GM19463 (cell line): Measurements from ENCODE around the gene MAP7D3.
A peak's percentile ranks its signal among the peaks of the same experiment; 100 is the strongest.
"Not testable (repeated sequence)": the region's sequence is repeated elsewhere in the genome, so short reads cannot be mapped to it uniquely, and the experiment has no call there.

ENCODE experiments used
- ATAC-seq: cut with Tn5 transposase; IDR thresholded peaks from one replicate; pipeline ENCODE4 v1.9.1; 2021; ENCODE audit warnings: mild to moderate bottlenecking, moderate library complexity; ENCODE audit not compliant: unreplicated experiment

MAP7D3 gene, protein sequence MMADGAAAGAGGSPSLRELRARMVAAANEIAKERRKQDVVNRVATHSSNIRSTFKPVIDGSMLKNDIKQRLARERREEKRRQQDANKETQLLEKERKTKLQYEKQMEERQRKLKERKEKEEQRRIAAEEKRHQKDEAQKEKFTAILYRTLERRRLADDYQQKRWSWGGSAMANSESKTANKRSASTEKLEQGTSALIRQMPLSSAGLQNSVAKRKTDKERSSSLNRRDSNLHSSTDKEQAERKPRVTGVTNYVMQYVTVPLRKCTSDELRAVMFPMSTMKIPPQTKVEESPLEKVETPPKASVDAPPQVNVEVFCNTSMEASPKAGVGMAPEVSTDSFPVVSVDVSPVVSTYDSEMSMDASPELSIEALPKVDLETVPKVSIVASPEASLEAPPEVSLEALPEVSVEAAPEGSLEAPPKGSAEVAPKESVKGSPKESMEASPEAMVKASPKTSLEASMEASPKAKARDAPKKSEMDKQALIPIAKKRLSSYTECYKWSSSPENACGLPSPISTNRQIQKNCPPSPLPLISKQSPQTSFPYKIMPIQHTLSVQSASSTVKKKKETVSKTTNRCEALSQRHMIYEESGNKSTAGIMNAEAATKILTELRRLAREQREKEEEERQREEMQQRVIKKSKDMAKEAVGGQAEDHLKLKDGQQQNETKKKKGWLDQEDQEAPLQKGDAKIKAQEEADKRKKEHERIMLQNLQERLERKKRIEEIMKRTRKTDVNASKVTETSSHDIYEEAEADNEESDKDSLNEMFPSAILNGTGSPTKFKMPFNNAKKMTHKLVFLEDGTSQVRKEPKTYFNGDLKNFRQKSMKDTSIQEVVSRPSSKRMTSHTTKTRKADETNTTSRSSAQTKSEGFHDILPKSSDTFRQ

DNA sequence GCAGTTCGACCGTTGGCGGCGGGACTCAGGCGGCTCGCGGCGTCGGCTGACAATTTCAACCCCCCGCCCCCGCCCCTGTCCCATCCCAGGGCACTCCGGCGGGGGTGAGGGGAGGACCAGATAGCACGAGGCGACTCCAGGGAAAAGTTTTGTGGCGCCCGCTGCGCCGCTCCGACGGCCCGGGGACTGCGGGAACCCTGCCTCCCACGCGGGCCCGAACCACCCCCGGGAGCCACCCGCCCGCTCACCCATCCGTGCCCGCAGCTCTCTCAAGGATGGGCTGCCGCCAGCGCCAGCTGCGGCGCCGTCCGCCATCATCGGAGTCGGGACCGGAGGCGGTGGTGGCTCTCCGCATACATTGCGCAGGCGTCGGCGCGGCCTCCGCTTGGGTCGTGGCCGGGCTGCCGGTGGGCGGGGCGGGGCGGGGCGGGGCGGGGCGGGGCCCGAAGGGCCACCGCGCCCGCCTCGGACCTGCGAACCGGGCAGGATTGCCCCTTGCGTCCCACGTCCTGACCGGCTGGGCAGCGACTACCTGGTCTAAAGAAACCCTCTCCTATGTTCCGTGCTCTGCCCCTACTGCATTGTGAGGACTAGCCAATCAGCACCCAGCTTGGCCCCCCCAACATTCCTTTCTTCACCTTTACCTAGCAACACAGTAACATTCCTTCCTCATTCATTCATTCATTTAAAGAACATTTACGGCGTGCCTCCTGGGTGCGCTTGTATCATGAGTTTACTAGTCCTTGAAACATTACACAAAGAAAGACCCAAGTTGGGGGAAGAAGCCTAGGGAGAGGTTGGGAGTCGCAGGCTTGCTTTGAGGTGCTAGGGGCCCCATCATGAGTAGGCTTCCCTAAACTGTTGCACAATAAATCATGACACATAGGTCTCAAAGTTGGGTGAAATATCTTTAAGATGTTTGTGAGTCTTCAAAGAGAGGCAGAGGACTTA is at the start of gene MAP7D3:
MAP7D3 (minus strand) TSS at position 360 of the 951 bp plus-strand sequence; CDS start at position 318, 42 bp downstream.
- ATAC-seq = peak; percentile 87

DNA sequence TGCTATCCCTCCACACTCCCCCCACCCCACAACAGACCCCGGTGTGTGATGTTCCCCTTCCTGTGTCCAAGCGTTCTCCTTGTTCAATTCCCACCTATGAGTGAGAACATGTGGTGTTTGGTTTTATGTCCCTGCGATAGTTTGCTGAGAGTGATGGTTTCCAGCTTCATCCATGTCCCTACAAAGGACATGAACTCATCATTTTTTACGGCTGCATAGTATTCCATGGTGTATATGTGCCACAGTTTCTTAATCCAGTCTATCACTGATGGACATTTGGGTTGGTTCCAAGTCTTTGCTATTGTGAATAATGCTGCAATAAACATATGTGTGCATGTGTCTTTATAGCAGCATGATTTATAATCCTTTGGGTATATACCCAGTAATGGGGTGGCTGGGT is 49.5 kb upstream of the MAP7D3 start, which contains the start of gene ADGRG4:
ADGRG4 (plus strand) TSS at position 243 of the 400 bp plus-strand sequence. CDS start 7,815 bp downstream, outside the sequence.
- not testable (repeated sequence) for ATAC-seq

DNA sequence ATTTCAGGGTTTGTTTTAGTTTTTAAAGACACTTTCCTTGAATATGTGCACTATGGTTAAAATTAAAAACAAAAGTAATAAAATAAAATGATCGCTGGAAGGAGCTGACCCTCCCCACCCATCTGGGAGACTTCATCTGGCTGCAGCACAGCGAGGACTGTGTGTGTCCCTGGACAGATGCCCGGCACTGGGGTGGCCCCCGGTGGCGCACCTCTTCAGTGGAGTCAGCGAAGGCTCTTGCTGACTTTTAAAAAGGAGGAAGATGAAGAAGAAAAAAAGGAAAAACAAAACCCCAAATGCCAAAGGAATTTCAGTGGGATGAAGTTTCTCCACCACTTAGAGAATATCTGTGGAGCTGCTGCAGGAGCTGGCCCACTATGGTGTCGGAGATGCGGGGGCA is 44.2 kb upstream of the MAP7D3 start:
- no peak for ATAC-seq

DNA sequence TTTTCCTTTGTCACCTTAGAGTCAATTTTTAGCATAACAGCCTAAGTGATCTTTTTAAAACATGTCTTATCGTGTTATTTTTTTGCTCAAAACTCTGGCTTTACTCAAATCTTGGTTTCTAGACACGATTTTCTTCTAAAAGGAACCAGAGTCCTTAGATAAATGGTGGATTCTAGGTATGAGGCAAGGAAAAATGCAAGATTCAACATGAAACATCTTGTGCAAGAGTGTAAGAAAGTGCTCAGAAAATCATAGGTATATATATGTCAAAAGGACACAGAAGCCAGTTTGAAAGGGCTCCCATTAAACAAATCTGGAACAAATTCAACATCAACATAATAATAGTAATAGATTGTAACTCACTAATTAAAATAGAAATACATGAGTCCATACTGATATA is 41.5 kb upstream of the MAP7D3 start:
- no peak for ATAC-seq

DNA sequence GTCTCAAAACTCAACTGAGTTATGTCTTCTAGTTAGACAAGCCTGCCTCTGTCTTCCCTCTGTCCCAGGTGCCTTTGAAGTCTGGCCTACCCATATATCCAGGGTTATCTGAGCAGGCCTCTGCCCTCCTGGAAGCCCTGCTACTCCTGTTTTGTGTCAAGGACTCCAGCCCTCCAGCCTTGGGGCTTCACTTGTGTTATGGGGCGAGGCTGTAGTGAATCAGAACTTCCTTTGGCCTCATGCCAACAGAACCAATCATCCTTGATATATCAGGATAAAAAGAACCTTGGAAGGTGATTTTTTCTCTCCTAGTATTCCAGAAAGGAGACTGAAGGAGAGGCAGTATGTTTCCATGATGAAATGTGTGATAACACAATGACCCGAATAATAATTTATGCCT is 40.6 kb upstream of the MAP7D3 start:
- no peak for ATAC-seq

DNA sequence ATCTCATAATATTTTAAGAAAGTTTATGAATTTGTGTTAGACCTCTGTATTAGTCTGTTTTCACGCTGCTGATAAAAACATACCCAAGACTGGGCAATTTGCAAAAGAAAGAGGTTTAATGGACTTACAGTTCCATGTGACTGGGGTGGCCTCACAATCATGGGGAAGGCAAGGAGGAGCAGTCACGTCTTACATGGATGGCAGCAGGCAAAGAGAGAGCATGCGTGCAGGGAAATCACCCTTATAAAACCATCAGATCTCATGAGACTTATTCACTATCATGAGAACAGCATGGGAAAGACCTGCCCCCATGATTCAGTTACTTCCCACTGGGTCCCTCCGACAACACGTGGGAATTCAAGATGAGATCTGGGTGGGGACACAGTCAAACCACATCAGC is 35.2 kb upstream of the MAP7D3 start:
- not testable (repeated sequence) for ATAC-seq

DNA sequence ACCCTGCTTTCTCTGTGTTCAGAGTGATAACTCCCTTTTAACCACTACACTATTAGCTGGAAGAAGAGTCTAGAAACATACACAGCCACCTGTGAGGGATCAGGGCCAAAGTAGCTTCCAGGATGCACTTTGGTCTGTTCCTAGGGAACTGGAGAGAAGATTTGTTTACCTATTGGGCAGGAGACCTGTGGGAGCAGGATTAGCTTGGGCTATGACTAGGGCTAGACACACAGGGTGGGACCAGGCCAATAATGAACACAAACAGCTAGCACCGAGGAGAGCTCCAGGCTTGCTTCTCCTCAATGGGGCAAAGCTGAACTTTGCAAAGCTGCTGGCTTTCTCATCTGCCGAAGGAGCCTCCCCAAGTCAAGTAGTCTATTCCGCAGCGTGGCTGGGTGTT is 24.4 kb upstream of the MAP7D3 start:
- ATAC-seq = no peak

DNA sequence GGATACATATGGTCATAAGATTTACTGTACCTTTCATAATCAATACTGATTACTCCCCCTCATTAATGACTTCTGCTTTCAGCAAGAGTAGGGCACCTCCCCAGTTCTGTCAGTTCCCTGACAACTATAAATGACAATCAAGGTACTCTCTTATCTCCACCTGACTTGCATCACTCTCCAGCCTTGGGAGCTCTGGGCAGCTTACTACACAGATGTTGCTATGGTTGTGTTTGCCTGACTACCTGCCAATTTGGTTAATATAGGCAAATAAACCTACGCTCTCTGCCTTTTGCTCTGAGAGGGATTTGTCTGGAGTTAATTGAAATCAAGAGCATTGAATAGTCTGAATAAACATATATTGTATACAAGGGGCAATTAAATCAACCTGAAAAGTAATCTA is 22.8 kb upstream of the MAP7D3 start:
- no peak for ATAC-seq

DNA sequence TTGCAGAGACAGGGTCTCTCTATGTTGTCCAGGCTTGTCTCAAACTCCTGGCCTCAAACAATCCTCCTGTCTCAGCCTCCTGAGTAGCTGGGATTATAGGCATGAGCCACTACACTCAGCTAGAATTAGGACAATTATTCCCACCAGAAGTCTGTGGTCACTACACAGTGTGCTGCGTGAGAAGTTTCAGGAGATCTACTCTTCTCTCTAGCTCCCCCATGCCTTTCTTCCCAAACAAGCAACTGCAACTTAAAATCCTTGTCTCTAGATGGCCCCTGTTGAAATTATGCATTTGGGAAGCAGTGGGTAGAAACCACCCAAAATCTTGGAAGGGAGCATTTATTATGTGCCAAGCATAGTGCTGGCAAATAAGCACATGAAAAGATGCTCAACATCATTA is 21.1 kb upstream of the MAP7D3 start:
- ATAC-seq = no peak

DNA sequence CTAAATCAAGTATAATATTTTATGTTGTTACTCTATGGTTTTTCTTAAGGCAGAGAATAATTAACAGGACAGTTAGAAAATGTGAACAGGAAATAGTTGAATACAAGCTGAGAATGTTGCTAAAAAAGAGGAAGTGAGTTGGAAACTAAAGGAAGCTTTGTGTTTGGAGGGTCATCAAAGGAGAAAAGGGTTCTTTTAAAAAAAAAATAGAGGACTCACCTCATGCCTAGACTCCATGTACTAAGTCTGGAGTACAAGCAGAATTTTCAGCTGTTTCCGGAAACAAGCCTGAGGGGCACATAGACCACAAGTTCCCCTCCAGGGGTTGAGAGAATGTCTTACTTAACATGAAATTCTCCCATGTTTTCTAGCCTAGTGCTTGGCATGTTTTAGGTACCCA is 20.1 kb upstream of the MAP7D3 start:
- peak; percentile 41 for ATAC-seq

DNA sequence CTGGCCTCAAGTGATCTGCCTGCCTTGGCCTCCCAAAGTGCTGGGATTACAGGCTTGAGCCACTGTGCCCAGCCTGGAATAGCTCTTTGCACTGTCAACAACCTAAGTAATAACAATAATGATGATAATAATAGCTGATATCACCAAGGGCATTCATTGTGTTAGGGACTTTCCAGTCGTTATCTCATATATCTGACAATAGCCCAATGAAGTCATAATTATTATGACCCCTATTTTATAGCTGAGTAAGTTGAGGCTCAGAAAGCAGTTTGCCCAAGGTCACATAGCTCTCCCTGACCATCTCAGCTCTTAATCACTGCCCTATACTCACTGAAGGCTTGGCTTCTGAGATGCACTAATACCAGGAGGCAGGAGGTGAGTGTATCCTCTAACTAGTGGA is 18.7 kb upstream of the MAP7D3 start:
- no peak for ATAC-seq

DNA sequence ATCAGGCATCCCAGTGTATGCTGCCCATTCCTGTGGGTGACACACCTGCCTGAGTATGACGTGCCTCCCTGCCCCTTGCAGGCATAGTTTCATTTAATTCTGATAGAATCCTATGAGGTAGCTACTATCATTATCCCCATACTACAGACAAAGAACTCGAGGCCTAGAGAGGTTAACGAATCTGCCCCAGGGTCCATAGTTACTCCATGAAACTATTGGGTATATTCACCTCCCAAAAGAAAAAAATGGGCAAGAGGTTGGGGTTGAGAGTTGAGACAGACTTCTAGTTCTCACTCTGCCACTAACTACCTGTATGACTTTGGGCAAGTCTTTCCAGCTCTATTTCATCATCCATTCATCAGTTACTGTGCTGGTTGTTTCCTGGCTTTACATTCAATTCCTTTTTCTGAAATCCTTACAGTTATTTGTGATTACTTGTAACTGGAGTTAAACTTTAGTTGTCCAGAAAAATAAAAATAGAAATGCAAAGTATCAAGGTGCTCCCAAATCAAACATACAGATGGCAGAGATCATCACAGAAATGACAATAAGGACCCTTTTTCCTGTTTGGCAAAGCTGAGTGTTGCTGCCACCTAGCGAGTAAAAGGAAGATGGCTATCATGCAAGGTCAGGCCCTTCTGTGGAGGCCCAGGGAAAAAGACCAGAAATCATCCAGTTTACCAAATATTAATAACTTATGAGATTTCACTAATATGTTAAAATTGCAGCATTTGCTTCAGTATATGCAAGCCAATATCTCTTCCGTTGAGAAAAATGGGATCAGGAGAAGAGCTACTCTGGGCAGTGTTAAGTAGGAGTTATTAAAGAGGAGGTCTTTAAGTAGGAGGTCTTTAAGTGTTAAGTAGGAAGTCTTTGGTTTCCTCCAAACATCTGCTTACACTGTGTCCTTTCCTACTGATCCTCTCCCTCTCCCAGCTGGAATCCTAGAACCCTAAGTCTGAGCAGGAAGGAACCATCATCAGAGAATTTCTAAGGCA is 17.1 kb upstream of the MAP7D3 start:
- ATAC-seq = peak; percentile 66

DNA sequence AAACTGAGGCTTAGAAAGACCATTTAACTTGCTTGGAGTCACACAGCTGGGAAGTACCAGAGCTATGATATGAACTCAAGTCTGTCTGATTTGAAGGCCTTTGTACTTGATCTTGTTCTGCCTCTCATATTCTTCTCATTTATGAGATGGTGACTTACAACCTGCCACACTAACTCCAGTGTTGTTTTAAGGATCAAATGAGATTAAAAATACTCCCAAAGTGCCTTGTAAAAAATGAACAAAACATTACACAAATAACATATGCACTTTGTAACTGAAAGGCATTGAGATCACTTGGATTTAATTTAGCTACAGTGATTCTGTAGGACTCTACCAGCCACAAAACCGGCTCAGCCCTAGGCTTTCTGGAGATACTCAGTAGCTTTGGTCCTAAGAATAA is 15.6 kb upstream of the MAP7D3 start:
- no peak for ATAC-seq

DNA sequence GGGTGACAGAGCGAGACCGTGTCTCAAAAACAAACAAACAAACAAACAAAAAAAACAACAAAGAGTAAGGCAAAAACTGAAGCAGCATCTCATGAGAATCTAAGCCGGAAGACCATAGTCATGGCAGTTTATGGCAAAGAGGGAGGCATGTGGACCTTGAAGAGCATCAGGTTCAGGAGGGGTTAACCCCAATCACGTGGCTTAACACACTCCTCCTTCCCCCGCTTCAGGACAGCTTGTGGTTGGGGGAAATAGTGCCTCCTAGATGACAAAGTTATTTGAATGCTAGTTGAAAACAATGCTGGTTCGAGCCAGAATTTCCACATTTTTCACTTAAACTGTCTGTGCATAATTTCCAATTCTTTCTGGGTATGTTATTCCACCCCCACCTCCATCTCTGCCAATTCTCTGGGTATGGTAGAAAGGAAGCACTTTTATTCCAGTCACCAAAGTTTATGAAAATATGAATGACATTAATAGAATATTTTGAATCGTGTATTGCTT is 11.7 kb upstream of the MAP7D3 start:
- no peak for ATAC-seq

DNA sequence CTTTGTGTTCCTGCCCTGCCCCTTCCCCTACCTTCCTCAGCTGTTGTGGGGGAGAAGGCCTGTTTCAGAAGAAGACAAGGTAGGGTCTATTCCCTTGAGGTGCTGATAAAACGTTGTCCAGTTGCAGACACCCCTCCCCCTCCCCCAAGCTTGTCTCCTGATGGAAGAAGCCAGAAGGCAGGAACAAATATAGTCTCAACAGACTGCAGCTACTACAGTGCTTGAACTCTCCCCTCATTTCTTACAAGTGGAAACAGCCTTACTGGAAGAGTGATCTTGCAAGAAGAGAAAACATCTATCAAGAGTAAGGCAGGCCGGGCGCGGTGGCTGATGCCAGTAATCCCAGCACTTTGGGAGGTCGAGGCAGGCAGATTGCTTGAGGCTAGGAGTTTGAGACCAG is 11.0 kb upstream of the MAP7D3 start:
- no peak for ATAC-seq

DNA sequence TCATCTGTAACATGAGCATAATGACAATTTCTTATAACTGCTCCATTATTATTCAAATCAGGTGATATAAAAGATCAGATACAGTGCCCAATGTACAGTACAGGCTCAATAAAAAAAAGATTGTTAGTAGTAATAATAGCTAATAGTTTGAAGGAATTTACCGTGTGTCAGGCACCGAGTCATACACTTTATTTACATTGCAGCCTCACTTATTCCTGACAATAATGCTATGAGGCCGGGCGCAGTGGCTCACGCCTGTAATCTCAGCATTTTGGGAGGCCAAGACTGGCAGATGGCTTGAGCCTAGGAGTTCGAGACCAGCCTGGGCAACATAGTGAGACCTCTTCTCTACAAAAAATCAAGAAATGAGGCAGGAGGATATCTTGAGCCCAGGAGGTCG is 10.1 kb upstream of the MAP7D3 start:
- ATAC-seq = no peak

DNA sequence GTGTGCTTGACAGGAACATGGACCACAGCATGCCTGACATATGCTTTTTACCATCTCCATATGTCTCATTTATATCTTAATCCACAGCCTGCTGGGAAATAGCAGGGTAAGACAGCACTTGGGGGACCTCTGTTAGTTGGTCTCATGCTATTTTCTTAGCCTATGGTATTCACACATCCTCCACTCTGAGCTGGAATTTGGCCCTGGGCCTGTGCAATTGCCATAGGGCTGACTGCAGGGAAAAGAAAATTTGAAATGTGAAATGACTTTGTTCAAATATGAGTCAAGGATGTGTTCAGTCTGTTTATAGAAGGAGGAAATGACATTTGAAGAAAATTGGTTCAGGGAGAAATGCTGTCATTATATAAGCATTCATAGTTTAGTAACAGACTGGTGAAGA is 9.6 kb upstream of the MAP7D3 start:
- ATAC-seq = no peak

DNA sequence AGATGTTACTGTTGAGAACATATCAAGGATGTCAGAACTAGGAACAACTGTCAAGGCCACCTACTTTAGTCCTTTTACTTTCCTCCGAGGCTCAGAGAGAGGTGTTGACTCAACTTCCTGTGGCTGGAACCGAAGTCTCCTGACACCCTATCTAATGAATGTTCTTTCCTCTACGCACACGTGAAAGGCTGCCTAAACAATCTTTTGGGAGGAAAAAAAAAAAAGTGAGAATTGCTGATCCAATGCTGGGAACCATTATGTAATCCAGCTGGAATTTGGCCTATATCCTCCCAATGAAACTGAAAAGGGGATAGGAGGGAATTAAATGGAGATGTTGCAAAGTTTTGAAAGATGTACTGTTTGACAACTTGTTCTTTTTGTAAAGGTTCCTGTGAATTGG is 8.3 kb upstream of the MAP7D3 start:
- ATAC-seq = no peak

DNA sequence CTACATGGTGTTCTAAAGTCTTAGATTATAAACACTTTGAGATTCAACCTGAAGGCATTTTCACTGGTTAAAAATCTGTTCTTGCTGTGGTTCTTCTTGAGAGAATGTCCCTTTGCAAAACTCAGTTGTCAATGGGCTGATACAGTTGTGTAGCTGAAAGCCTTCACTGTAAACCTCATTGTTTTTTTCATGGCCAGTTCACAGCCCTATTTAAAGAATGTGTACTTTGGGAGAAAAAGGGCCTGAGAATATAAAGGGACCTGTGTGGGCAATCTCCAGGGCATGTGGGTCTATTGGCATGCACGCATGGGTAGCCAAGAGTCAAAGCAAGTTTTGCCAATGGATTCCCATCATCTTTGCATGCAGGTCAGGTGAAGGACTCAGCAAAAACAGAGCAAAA is 7.8 kb upstream of the MAP7D3 start:
- ATAC-seq = no peak
